Liver (tissue), 9 donors: Measurements from ENCODE around the gene PLPP2. TPM values are rescaled to one million over a fixed set of nuclear protein-coding genes. Genes with fewer than 3 reads are reported as not detected.

ENCODE experiments used
- DNase-seq: peaks from one replicate; pipeline ENCODE4 v3.0.0-alpha.2; 2017; ENCODE audit warnings: low spot score
- H3K27ac ChIP-seq, 2 donors: one replicate each; pipeline ENCODE4 v1.7.0; 2013; ENCODE audit warnings: inconsistent platforms in 2 of 2, low read length in 2 of 2, control low read depth in 1 of 2, low read depth in 1 of 2, mild to moderate bottlenecking in 1 of 2
- H3K27me3 ChIP-seq, 4 donors: one replicate each; pipeline versions ENCODE4 v1.6.1 to v1.7.0; 2013; ENCODE audit warnings: low read length in 3 of 4, inconsistent platforms in 1 of 4, mild to moderate bottlenecking in 1 of 4, moderate library complexity in 1 of 4; ENCODE audit not compliant: control insufficient read depth in 4 of 4, insufficient read depth in 4 of 4
- H3K36me3 ChIP-seq, 4 donors: one replicate each; pipeline versions ENCODE4 v1.6.1 to v1.7.0; 2013; ENCODE audit warnings: low read length in 3 of 4, mild to moderate bottlenecking in 3 of 4, low read depth in 1 of 4, moderate library complexity in 1 of 4; ENCODE audit not compliant: control insufficient read depth in 4 of 4, insufficient read depth in 3 of 4
- H3K4me1 ChIP-seq, 4 donors: one replicate each; pipeline versions ENCODE4 v1.6.1 to v1.7.0; 2013; ENCODE audit warnings: low read length in 3 of 4, mild to moderate bottlenecking in 3 of 4, moderate library complexity in 1 of 4; ENCODE audit not compliant: control insufficient read depth in 4 of 4, insufficient read depth in 4 of 4
- H3K4me3 ChIP-seq, 3 donors: one replicate each; pipeline versions ENCODE4 v1.6.1 to v1.7.0; 2013; ENCODE audit warnings: low read length in 3 of 3, control low read depth in 1 of 3, low read depth in 1 of 3, mild to moderate bottlenecking in 1 of 3
- H3K9ac ChIP-seq, 2 donors: one replicate each; pipeline ENCODE4 v1.7.0; 2013; ENCODE audit warnings: low read length in 2 of 2, mild to moderate bottlenecking in 2 of 2, moderate library complexity in 2 of 2, control low read depth in 1 of 2, low read depth in 1 of 2
- H3K9me3 ChIP-seq, 4 donors: one replicate each; pipeline versions ENCODE4 v1.6.1 to v1.7.0; 2013; ENCODE audit warnings: low read length in 3 of 4; ENCODE audit not compliant: control insufficient read depth in 4 of 4
- CTCF ChIP-seq: fragments of 150-350 bp; IDR thresholded peaks from 2 replicates; pipeline ENCODE4 v1.5.1; 2017; ENCODE audit warnings: improper control_type of control experiment, low read depth, low read length; ENCODE audit not compliant: missing input control
- FOXA1 ChIP-seq: IDR thresholded peaks from 2 replicates; pipeline ENCODE4 v1.6.1; 2016; ENCODE audit warnings: antibody characterized with exemption
- FOXA2 ChIP-seq: IDR thresholded peaks from 2 replicates; pipeline ENCODE4 v1.6.1; 2016; ENCODE audit warnings: antibody characterized with exemption
- GABPA ChIP-seq, 2 donors: IDR thresholded peaks in 1 of 2; conservative IDR thresholded peaks in 1 of 2; 2 replicates each; pipeline ENCODE4 v1.6.1; 2016; ENCODE audit warnings: antibody characterized with exemption in 2 of 2, mild to moderate bottlenecking in 1 of 2, moderate library complexity in 1 of 2
- HNF4A ChIP-seq, 2 donors: conservative IDR thresholded peaks; 2 replicates each; pipeline ENCODE4 v1.6.1; 2016; ENCODE audit warnings: antibody characterized with exemption in 2 of 2, mild to moderate bottlenecking in 2 of 2
- HNF4G ChIP-seq: IDR thresholded peaks from 2 replicates; pipeline ENCODE4 v1.6.1; 2016; ENCODE audit warnings: antibody characterized with exemption
- JUND ChIP-seq, 2 donors: IDR thresholded peaks; 2 replicates each; pipeline ENCODE4 v1.6.1; 2016; ENCODE audit warnings: antibody characterized with exemption in 2 of 2
- NR2F2 ChIP-seq: IDR thresholded peaks from 2 replicates; pipeline ENCODE4 v1.6.1; 2016; ENCODE audit warnings: antibody characterized with exemption
- RAD21 ChIP-seq, 2 donors: IDR thresholded peaks; 2 replicates each; pipeline ENCODE4 v1.6.1; 2016; ENCODE audit warnings: antibody characterized with exemption in 2 of 2, mild to moderate bottlenecking in 2 of 2
- RXRA ChIP-seq, 2 donors: IDR thresholded peaks; 2 replicates each; pipeline ENCODE4 v1.6.1; 2017 to 2018; ENCODE audit warnings: antibody characterized with exemption in 2 of 2, mild to moderate bottlenecking in 1 of 2
- SP1 ChIP-seq: IDR thresholded peaks from 2 replicates; pipeline ENCODE4 v1.6.1; 2018; ENCODE audit warnings: antibody characterized with exemption, mild to moderate bottlenecking
- TAF1 ChIP-seq: conservative IDR thresholded peaks from 2 replicates; pipeline ENCODE4 v1.6.1; 2016; ENCODE audit warnings: antibody characterized with exemption, mild to moderate bottlenecking
- YY1 ChIP-seq: IDR thresholded peaks from 2 replicates; pipeline ENCODE4 v1.6.1; 2016; ENCODE audit warnings: antibody characterized with exemption, mild to moderate bottlenecking
- WGBS: extraction: QIAGEN DNeasy Blood & Tissue Kit; methylation state at CpG from one replicate; pipeline ENCODE4 v1.1.7; 2013; 5-methylcytosine and 5-hydroxymethylcytosine counted together
- polyA plus RNA-seq, 2 donors: library from polyadenylated mRNA; stranded (reverse) in 1 of 2; unstranded in 1 of 2; fragments of 200-250 nt in 1 of 2; fragments of >200 nt in 1 of 2; fragmentation: Nextera tagmentation in 1 of 2; extraction: Ambion mirVana in 1 of 2; gene quantifications; one replicate each; pipeline versions ENCODE4 v1.2.1 to v1.2.3, GENCODE V29; 2013 to 2015
- total RNA-seq, 2 donors: library from RNA; depleted of rRNA; stranded (reverse); fragments of >200 nt; gene quantifications; one replicate each; pipeline ENCODE4 v1.2.3, GENCODE V29; 2014
- TF ChIP-seq, protein P1 (sequence below): IDR thresholded peaks from 2 replicates; pipeline ENCODE4 v1.6.1; 2016; ENCODE audit warnings: antibody characterized with exemption
- TF ChIP-seq, protein P2 (sequence below): IDR thresholded peaks from 2 replicates; pipeline ENCODE4 v1.6.1; 2016; ENCODE audit warnings: antibody characterized with exemption
- TF ChIP-seq, protein P3 (sequence below): IDR thresholded peaks from 2 replicates; pipeline ENCODE4 v1.6.1; 2016; ENCODE audit warnings: antibody characterized with exemption, mild to moderate bottlenecking
- donor health status: healthy.
- donor health status: healthy.
- donor health status: healthy.
- donor health status: healthy.
- donor health status: healthy.

PLPP2 gene
- total and polyA plus RNA-seq, 4 donors, result 0.75 to 5.9 (median 2.0) TPM

DNA sequence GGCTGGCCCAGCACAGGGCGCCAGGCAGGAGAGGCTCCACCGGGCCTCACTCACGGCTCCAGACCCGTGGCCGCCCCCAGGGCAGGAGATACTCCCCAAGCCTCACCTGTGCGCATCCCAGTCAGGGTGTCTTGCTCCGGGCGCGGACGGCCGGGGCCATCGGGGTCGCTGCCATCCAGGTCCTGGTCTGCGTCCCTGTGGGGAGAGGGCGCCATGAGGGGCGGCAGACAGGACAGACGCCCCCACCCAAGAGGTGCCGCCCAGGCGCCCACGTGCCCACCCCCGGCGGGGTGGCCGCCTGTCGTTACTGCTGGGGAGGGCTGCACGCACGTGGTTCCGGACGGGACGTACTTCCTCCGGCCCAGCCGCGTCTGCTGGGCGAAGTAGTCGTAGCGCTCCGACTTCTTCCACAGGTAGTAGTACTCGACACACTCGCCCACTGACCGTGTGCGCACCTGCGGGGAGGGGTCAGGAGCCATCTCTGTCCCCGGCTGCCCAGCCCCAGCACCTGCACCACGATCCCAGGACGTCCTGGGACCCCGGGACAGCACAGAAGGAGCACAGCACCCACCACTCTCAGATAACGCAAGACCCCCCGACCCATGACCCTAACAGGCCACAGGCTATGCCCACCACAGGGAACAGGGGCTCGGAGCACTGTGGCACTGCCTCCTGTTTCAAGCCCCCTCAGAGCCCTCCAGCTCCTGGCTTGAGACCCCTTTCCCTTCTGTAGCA is 17.4 kb upstream of the PLPP2 start (continued):
- no peak for TF ChIP-seq CTCF
- TF ChIP-seq FOXA1, result no peak
- TF ChIP-seq, protein P1, sequence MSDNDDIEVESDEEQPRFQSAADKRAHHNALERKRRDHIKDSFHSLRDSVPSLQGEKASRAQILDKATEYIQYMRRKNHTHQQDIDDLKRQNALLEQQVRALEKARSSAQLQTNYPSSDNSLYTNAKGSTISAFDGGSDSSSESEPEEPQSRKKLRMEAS, result no peak
- TF ChIP-seq SP1, result no peak
- no peak for TF ChIP-seq NR2F2
- TF ChIP-seq GABPA (IDR thresholded peaks at IDR 0.05 in 1 of 2, conservative IDR thresholded peaks at IDR 0.05 in 1 of 2), result no peak
- TF ChIP-seq HNF4A (conservative IDR thresholded peaks at IDR 0.05), result no peak

- H3K4me1 ChIP-seq, result no peaks in the 10 kb centered on the region
- peaks cover 0 to 35% (median 10%) of the 10 kb centered on the region in 4 donors for H3K36me3 ChIP-seq
- no peak for DNase-seq
- TF ChIP-seq, protein P1, result no peak
- TF ChIP-seq YY1, result no peak
- no peak for TF ChIP-seq FOXA2
- TF ChIP-seq RAD21 (IDR thresholded peaks at IDR 0.05), result no peak
- no peak overlapping the region for H3K9ac ChIP-seq
- H3K27me3 ChIP-seq, result no peaks in the 10 kb centered on the region
- 96% methylated on average over 21 of the region's 21 CpGs for WGBS
- H3K9me3 ChIP-seq, result no peaks in the 10 kb centered on the region
- no peak overlapping the region for H3K27ac ChIP-seq
- H3K4me3 ChIP-seq, result no peak overlapping the region
Measured at GRCh38 chr19:307793-308420, 16.7 kb upstream of the PLPP2 start.

GRCh38 chr19:307111-307531 is 15.9 kb upstream of the PLPP2 start:
- Histone ChIP-seq H3K27me3 (no peaks in the 10 kb centered on the region), H3K27ac (no peak overlapping the region), H3K9me3 (no peaks in the 10 kb centered on the region), H3K36me3 (peaks cover 0 to 35% (median 10%) of the 10 kb centered on the region in 4 donors), H3K4me1 (no peaks in the 10 kb centered on the region), H3K4me3 (no peak overlapping the region), H3K9ac (no peak overlapping the region)
- no peak for DNase-seq
- WGBS, result 97% methylated on average over 26 of the region's 26 CpGs
- TF ChIP-seq TAF1, result no peak
- TF ChIP-seq, protein P1, result no peak
- TF ChIP-seq RXRA (IDR thresholded peaks at IDR 0.05), result no peak
- TF ChIP-seq, protein P2, sequence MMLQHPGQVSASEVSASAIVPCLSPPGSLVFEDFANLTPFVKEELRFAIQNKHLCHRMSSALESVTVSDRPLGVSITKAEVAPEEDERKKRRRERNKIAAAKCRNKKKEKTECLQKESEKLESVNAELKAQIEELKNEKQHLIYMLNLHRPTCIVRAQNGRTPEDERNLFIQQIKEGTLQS, result no peak
- no peak for TF ChIP-seq HNF4G
- TF ChIP-seq, protein P3, sequence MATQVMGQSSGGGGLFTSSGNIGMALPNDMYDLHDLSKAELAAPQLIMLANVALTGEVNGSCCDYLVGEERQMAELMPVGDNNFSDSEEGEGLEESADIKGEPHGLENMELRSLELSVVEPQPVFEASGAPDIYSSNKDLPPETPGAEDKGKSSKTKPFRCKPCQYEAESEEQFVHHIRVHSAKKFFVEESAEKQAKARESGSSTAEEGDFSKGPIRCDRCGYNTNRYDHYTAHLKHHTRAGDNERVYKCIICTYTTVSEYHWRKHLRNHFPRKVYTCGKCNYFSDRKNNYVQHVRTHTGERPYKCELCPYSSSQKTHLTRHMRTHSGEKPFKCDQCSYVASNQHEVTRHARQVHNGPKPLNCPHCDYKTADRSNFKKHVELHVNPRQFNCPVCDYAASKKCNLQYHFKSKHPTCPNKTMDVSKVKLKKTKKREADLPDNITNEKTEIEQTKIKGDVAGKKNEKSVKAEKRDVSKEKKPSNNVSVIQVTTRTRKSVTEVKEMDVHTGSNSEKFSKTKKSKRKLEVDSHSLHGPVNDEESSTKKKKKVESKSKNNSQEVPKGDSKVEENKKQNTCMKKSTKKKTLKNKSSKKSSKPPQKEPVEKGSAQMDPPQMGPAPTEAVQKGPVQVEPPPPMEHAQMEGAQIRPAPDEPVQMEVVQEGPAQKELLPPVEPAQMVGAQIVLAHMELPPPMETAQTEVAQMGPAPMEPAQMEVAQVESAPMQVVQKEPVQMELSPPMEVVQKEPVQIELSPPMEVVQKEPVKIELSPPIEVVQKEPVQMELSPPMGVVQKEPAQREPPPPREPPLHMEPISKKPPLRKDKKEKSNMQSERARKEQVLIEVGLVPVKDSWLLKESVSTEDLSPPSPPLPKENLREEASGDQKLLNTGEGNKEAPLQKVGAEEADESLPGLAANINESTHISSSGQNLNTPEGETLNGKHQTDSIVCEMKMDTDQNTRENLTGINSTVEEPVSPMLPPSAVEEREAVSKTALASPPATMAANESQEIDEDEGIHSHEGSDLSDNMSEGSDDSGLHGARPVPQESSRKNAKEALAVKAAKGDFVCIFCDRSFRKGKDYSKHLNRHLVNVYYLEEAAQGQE, result no peak
- no peak for TF ChIP-seq RAD21 (IDR thresholded peaks at IDR 0.05)
- no peak for TF ChIP-seq SP1
- no peak for TF ChIP-seq JUND (IDR thresholded peaks at IDR 0.05)
